Ovary (tissue), 9 donors: ENCODE data around the gene ARPC1B. TPM values are rescaled to one million over a fixed set of nuclear protein-coding genes. Genes with fewer than 3 reads are reported as not detected.

ENCODE experiments used
- DNase-seq, 5 donors: peaks; one replicate each; pipeline ENCODE4 v3.0.0-alpha.2; 2019 to 2020
- H3K27ac ChIP-seq, 2 donors: fragments of 200-600 bp; one replicate each; pipeline versions ENCODE4 v1.5.1 to v1.8.0; 2019 to 2022
- H3K27me3 ChIP-seq: fragments of 200-600 bp; one replicate; pipeline ENCODE4 v1.8.0; 2022
- H3K36me3 ChIP-seq: fragments of 200-600 bp; sonication (generic); one replicate; pipeline ENCODE4 v1.5.1; 2019
- H3K4me1 ChIP-seq: one replicate; pipeline ENCODE4 v1.8.1; 2013; ENCODE audit warnings: mild to moderate bottlenecking, moderate library complexity; ENCODE audit not compliant: insufficient read depth
- H3K4me3 ChIP-seq: fragments of 200-600 bp; sonication (generic); one replicate; pipeline ENCODE4 v1.5.1; 2017
- H3K9me3 ChIP-seq, 2 donors: fragments of 200-600 bp in 1 of 2; sonication (generic) in 1 of 2; one replicate each; pipeline versions ENCODE4 v1.5.1 to v1.8.1; 2013 to 2019; ENCODE audit warnings: mild to moderate bottlenecking in 1 of 2, moderate library complexity in 1 of 2
- CTCF ChIP-seq, 3 donors: fragments of 450-650 bp in 2 of 3; fragments of 200-600 bp in 1 of 3; IDR thresholded peaks; one replicate each; pipeline versions ENCODE4 v1.5.1 to v1.8.0; 2016 to 2022; ENCODE audit warnings: antibody characterized with exemption in 3 of 3, mild to moderate bottlenecking in 1 of 3
- EP300 ChIP-seq: sonication (generic); formaldehyde crosslinking; IDR thresholded peaks from one replicate; pipeline ENCODE4 v1.6.1; 2017; ENCODE audit warnings: antibody characterized with exemption
- POLR2A ChIP-seq: fragments of 450-650 bp; IDR thresholded peaks from one replicate; pipeline ENCODE4 v1.6.1; 2017; ENCODE audit warnings: antibody characterized with exemption, mild to moderate bottlenecking, moderate library complexity
- WGBS, 3 donors: extraction: QIAGEN DNeasy Blood & Tissue Kit in 1 of 3; methylation state at CpG; one replicate each; pipeline versions ENCODE4 v1.1.5 to v1.1.7; 2013 to 2017; 5-methylcytosine and 5-hydroxymethylcytosine counted together
- intact Hi-C, 4 donors: fragments of 100-400 bp; cut with DNase I; formaldehyde crosslinking; loops; one replicate each; pipeline versions ENCODE4 v1.11.0 to v1.15.1; 2022 to 2023
- polyA plus RNA-seq, 2 donors: library from polyadenylated mRNA; stranded (reverse); fragments of 200-250 nt in 1 of 2; fragments of 350-450 nt in 1 of 2; fragmentation: Illumina TruSeq in 1 of 2; extraction: RNeasy Lipid Tissue Mini Kit (QIAGEN cat#74804) in 1 of 2; gene quantifications; one replicate each; pipeline ENCODE4 v1.2.3, GENCODE V29; 2013 to 2014
- total RNA-seq, 7 donors: library from RNA; depleted of rRNA in 2 of 7; stranded (reverse); fragments of >200 nt in 2 of 7; fragmentation: NEBNext Ultra II Directional in 3 of 7; extraction: Animal tissue kit (Norgen Biotek cat#: 25700) in 3 of 7; gene quantifications; one replicate each; pipeline versions ENCODE4 v1.1.0 to v1.2.4, GENCODE V29; 2016 to 2023
- donor health status: DM: no; HTN: no; CAD: no; lungs with moderate emphysema.
- donor health status: DM: no; HTN: no; CAD: no.
- donor health status: Bipolar disorder and iron deficiency.
- donor health status: DM: yes; HTN: yes; CAD: no.
- donor health status: DM: no; HTN: no; CAD: no.
- donor health status: DM: yes; HTN: yes; CAD: no.

ARPC1B gene
- total and polyA plus RNA-seq, 9 donors: 24.2 to 82.5 (median 56.1) TPM

- intact Hi-C loops: no loop called here
- no peaks in the 10 kb centered on the region for H3K36me3 ChIP-seq
- H3K9me3 ChIP-seq: no peaks in the 10 kb centered on the region
- H3K4me3 ChIP-seq: no peak overlapping the region
- WGBS, 3 donors: 89 to 95% (median 90%) methylated on average over 9 of the region's 9 CpGs
- H3K27ac ChIP-seq: no peak overlapping the region
- TF ChIP-seq EP300 (no peak), POLR2A (no peak), CTCF (IDR thresholded peaks at IDR 0.05) (no peak)
- DNase-seq: no peak
- no peaks in the 10 kb centered on the region for H3K4me1 ChIP-seq
- H3K27me3 ChIP-seq: no peaks in the 10 kb centered on the region
Measured at GRCh38 chr7:99433158-99433557, 58.6 kb downstream of the ARPC1B start.

- WGBS, 3 donors: 10 to 16% (median 11%) methylated on average over 20 of the region's 20 CpGs
- intact Hi-C loops: no loop called here
- TF ChIP-seq CTCF (IDR thresholded peaks at IDR 0.05) (no peak), EP300 (no peak), POLR2A (no peak)
- Histone ChIP-seq H3K9me3 (no peaks in the 10 kb centered on the region), H3K27me3 (no peaks in the 10 kb centered on the region), H3K36me3 (no peaks in the 10 kb centered on the region), H3K27ac (peak overlapping the region; percentile 56 to 68), H3K4me3 (peak overlapping the region; percentile 94), H3K4me1 (peaks cover 14% of the 10 kb centered on the region)
- DNase-seq: peak in 2 of 5 donors; percentile 29 to 37
Measured at GRCh38 chr7:99437946-99438572, 63.5 kb downstream of the ARPC1B start.

- H3K4me1 ChIP-seq: peaks cover 14% of the 10 kb centered on the region
- WGBS, 3 donors: 0 to 1% (median 0%) methylated on average over 53 to 89 of the region's 89 CpGs
- TF ChIP-seq CTCF (IDR thresholded peaks at IDR 0.05) (no peak), POLR2A (peak; percentile 32), EP300 (no peak)
- DNase-seq: peak; percentile 94 to 97 (median 96)
- H3K9me3 ChIP-seq: no peaks in the 10 kb centered on the region
- peak within 1 kb of the TSS; percentile 94 for H3K4me3 ChIP-seq
- H3K27ac ChIP-seq: peak within 1 kb of the TSS; percentile 56 to 68
- intact Hi-C loops: no loop called here
- H3K36me3 ChIP-seq: no peaks in the 10 kb centered on the region
- H3K27me3 ChIP-seq: no peaks in the 10 kb centered on the region
Measured at GRCh38 chr7:99438573-99439480, 64.3 kb downstream of the ARPC1B start, which contains the start of the genes CPSF4 and PTCD1. Gene CPSF4, plus strand, starts transcription at chr7:99438943. Its CDS starts 140 bp downstream, at chr7:99439083. Gene PTCD1, minus strand, starts transcription at chr7:99438798. Its CDS starts 3,556 bp downstream, at chr7:99435242.

GRCh38 chr7:99440195-99440594 is 65.7 kb downstream of the ARPC1B start:
- Histone ChIP-seq H3K36me3 (no peaks in the 10 kb centered on the region), H3K4me3 (no peak overlapping the region), H3K27me3 (no peaks in the 10 kb centered on the region), H3K27ac (no peak overlapping the region), H3K9me3 (no peaks in the 10 kb centered on the region), H3K4me1 (peaks cover 14% of the 10 kb centered on the region)
- WGBS, 3 donors: 62 to 72% (median 62%) methylated on average over 9 of the region's 9 CpGs
- no peak for DNase-seq
- no peak for TF ChIP-seq POLR2A
- intact Hi-C loops: no loop called here

Other genes with a start within 250 kb of the ARPC1B start
- 10 to 100 TPM; 21.9 to 40.3 (median 29.2) TPM for gene SMURF1, start 230.6 kb upstream of the ARPC1B start, total RNA-seq
- gene SMURF1, start 230.6 kb upstream of the ARPC1B start, polyA plus RNA-seq: 10 to 100 TPM; 15.1 to 22.9 TPM
- gene KPNA7, start 166.6 kb upstream of the ARPC1B start, total RNA-seq: not detected
- gene KPNA7, start 166.6 kb upstream of the ARPC1B start, polyA plus RNA-seq: 1 to 10 TPM in 1 of 2 donors, under 1 TPM in 1; 0.10 to 1.1 TPM
- gene MYH16, start 101.9 kb upstream of the ARPC1B start, total RNA-seq: not detected
- gene MYH16, start 101.9 kb upstream of the ARPC1B start, polyA plus RNA-seq: not detected
- gene ARPC1A, start 48.8 kb upstream of the ARPC1B start, total RNA-seq: 100 to 1,000 TPM in 5 of 7 donors, 10 to 100 TPM in 2; 83.7 to 134 (median 112) TPM
- gene ARPC1A, start 48.8 kb upstream of the ARPC1B start, polyA plus RNA-seq: 100 to 1,000 TPM in 1 of 2 donors, 10 to 100 TPM in 1; 98.1 to 138 TPM
- gene PDAP1, start 33.9 kb downstream of the ARPC1B start, total RNA-seq: 10 to 100 TPM; 31.1 to 90.0 (median 83.9) TPM
- 100 to 1,000 TPM in 1 of 2 donors, 10 to 100 TPM in 1; 81.5 to 155 TPM for gene PDAP1, start 33.9 kb downstream of the ARPC1B start, polyA plus RNA-seq
- 10 to 100 TPM; 44.4 to 96.4 (median 53.4) TPM for gene BUD31, start 34.2 kb downstream of the ARPC1B start, total RNA-seq
- gene BUD31, start 34.2 kb downstream of the ARPC1B start, polyA plus RNA-seq: 100 to 1,000 TPM in 1 of 2 donors, 10 to 100 TPM in 1; 75.6 to 157 TPM
- 1 to 10 TPM; 3.9 to 8.3 (median 7.3) TPM for gene PTCD1, start 64.1 kb downstream of the ARPC1B start, total RNA-seq
- 1 to 10 TPM; 3.5 to 7.5 TPM for gene PTCD1, start 64.1 kb downstream of the ARPC1B start, polyA plus RNA-seq
- gene CPSF4, start 64.2 kb downstream of the ARPC1B start, total RNA-seq: 10 to 100 TPM; 12.1 to 40.9 (median 32.9) TPM
- 10 to 100 TPM; 10.7 to 36.4 TPM for gene CPSF4, start 64.2 kb downstream of the ARPC1B start, polyA plus RNA-seq
- gene ATP5MF, start 91.4 kb downstream of the ARPC1B start, total RNA-seq: 100 to 1,000 TPM; 122 to 415 (median 142) TPM
- gene ATP5MF, start 91.4 kb downstream of the ARPC1B start, polyA plus RNA-seq: 100 to 1,000 TPM; 418 to 456 TPM
- 10 to 100 TPM in 4 of 7 donors, 1 to 10 TPM in 3; 4.4 to 10.6 (median 10.1) TPM for gene ZNF789, start 98.2 kb downstream of the ARPC1B start, total RNA-seq
- gene ZNF789, start 98.2 kb downstream of the ARPC1B start, polyA plus RNA-seq: 10 to 100 TPM in 1 of 2 donors, 1 to 10 TPM in 1; 6.7 to 15.8 TPM
- gene ZNF394, start 125.6 kb downstream of the ARPC1B start, total RNA-seq: 10 to 100 TPM; 29.5 to 43.8 (median 36.7) TPM
- gene ZNF394, start 125.6 kb downstream of the ARPC1B start, polyA plus RNA-seq: 10 to 100 TPM; 19.2 to 23.1 TPM
- gene ZKSCAN5, start 129.9 kb downstream of the ARPC1B start, total RNA-seq: 10 to 100 TPM in 1 of 7 donors, 1 to 10 TPM in 6; 5.4 to 12.1 (median 8.6) TPM
- gene ZKSCAN5, start 129.9 kb downstream of the ARPC1B start, polyA plus RNA-seq: 10 to 100 TPM in 1 of 2 donors, 1 to 10 TPM in 1; 5.2 to 10.5 TPM
- gene FAM200A, start 177.4 kb downstream of the ARPC1B start, total RNA-seq: 10 to 100 TPM in 2 of 7 donors, 1 to 10 TPM in 5; 6.4 to 13.5 (median 9.0) TPM
- 1 to 10 TPM; 7.5 to 8.9 TPM for gene FAM200A, start 177.4 kb downstream of the ARPC1B start, polyA plus RNA-seq
- 10 to 100 TPM; 48.7 to 68.5 (median 62.4) TPM for gene ZNF655, start 183.9 kb downstream of the ARPC1B start, total RNA-seq
- gene ZNF655, start 183.9 kb downstream of the ARPC1B start, polyA plus RNA-seq: 10 to 100 TPM; 33.0 to 44.6 TPM
- 1 to 10 TPM in 4 of 7 donors, under 1 TPM in 3; 0.25 to 3.5 (median 1.2) TPM for gene TMEM225B, start 223.5 kb downstream of the ARPC1B start, total RNA-seq
- gene TMEM225B, start 223.5 kb downstream of the ARPC1B start, polyA plus RNA-seq: 1 to 10 TPM in 1 of 2 donors, under 1 TPM in 1; 0.84 to 1.7 TPM
- 10 to 100 TPM; 10.2 to 21.1 (median 18.2) TPM for gene ZSCAN25, start 242.2 kb downstream of the ARPC1B start, total RNA-seq
- 10 to 100 TPM in 1 of 2 donors, 1 to 10 TPM in 1; 9.8 to 10.7 TPM for gene ZSCAN25, start 242.2 kb downstream of the ARPC1B start, polyA plus RNA-seq